Heart left ventricle (tissue), 13 donors: ENCODE data around the gene HSPB6.

Experiments
- CTCF ChIP-seq, 12 donors: fragments of 200-600 bp; sonication (generic) in 4 of 12; IDR thresholded peaks; one replicate each; pipeline versions ENCODE4 v1.5.0 to v1.8.0; 2018 to 2022; ENCODE audit warnings: antibody characterized with exemption in 12 of 12, mild to moderate bottlenecking in 5 of 12
- POLR2A ChIP-seq, 2 donors: fragments of 450-650 bp; IDR thresholded peaks; one replicate each; pipeline ENCODE4 v1.6.1; 2017; ENCODE audit warnings: antibody characterized with exemption in 2 of 2, mild to moderate bottlenecking in 2 of 2, moderate library complexity in 2 of 2
- donor health status: ischemic (EF 13 %, LVEDD 7.1; RV severe dilation, severe dysfunction).
- donor health status: DM: no; HTN: yes; CAD: no.
- donor health status: DM: no; HTN: no; CAD: no.
- donor health status: ischemic (EF 25% LVEDD 6.9; RV normal size, moderate dysfunction).
- donor health status: ischemic (EF 25% LVEDD 5.7; RV mildly dilated, moderate dysfunction).
- donor health status: ischemic (EF 35%, LVEDD 5.7; RV mildly dilated, moderate dysfunction).
- donor health status: nonischemic (EF 11% LVEDD 7.7; RV severe dilation, severe dysfunction).
- donor health status: DM: yes; HTN: yes; CAD: no.
- donor health status: PGD.
- donor health status: ischemic (EF 29% LVEDD 5.4; RV normal size, mild dysfunction).
- donor health status: nonischemic (EF 23%, LVEDD 6.1; RV moderate dilation, normal function).

- TF ChIP-seq CTCF (IDR thresholded peaks at IDR 0.05) (no peak), POLR2A (IDR thresholded peaks at IDR 0.05) (no peak)
Measured at GRCh38 chr19:35787227-35787799, 30.5 kb upstream of the HSPB6 start.
